NCI-H1092 treated with DMSO at 0.1 percent for 48 hours (cell line): ENCODE measurements around the gene USP15.
"Not testable (repeated sequence)": the region's sequence is repeated elsewhere in the genome, so short reads cannot be mapped to it uniquely, and the experiment has no call there.

Experiments used
- DNase-seq: peaks from one replicate; lab custom pipeline; 2025; lab: John Stamatoyannopoulos, UW

The USP15 gene

DNA sequence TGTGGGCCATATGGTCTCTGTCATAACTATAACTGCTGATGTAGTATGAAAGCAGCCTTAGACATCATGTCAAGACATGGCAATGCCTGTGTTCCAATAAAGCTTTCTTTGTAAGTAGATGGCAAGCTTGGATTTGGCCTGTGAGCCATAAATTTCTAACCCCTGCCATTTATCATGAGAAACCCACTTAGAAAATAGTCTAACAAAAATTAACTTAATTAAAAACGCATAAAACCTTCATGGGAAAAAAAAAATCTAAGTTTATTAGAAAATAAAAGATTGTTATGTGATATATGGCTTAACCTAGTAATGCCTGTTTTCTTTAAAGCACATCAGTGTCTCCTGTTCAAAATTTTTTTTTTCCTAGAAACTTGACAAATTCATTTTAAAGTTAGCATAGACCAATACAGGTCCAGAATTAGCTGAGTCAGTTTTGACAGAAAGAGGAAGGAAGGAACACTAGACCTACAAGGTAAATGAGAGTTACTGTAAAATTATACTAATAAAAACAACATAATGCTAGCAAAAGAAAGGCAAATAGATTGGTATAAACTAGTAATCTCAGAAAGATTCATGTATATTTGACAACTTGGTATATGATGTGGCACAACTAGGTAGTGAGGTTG lies 68.2 kb downstream of the USP15 start:
- DNase-seq, result no peak

GRCh38 chr12:62331306-62331705 lies 71.1 kb downstream of the USP15 start:
- no peak for DNase-seq

- DNase-seq, result no peak
Measured at GRCh38 chr12:62332598-62332997, 72.4 kb downstream of the USP15 start.

GRCh38 chr12:62335057-62335456 lies 74.9 kb downstream of the USP15 start:
- no peak for DNase-seq

DNA sequence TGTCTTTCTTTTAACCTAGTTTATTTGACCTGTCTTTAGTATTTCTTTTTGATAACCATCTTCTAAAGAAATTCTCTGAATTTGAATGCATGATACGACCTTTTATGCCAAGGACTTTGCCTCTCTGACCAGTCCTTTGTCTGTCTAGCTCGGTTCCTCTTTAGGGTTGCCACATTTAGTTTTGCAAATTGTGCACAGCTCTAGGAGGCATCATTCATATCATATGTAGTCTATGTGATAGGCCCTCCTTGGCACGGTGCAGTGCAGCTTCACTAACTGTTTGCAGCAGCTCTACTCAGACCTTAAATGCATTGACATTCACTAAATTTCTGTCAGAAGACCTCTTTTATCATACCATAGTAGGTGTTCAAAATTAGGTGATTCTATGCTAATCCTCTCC lies 75.6 kb downstream of the USP15 start:
- no peak for DNase-seq

- DNase-seq, result not testable (repeated sequence)
Measured at GRCh38 chr12:62337643-62338042, 77.4 kb downstream of the USP15 start.

DNA sequence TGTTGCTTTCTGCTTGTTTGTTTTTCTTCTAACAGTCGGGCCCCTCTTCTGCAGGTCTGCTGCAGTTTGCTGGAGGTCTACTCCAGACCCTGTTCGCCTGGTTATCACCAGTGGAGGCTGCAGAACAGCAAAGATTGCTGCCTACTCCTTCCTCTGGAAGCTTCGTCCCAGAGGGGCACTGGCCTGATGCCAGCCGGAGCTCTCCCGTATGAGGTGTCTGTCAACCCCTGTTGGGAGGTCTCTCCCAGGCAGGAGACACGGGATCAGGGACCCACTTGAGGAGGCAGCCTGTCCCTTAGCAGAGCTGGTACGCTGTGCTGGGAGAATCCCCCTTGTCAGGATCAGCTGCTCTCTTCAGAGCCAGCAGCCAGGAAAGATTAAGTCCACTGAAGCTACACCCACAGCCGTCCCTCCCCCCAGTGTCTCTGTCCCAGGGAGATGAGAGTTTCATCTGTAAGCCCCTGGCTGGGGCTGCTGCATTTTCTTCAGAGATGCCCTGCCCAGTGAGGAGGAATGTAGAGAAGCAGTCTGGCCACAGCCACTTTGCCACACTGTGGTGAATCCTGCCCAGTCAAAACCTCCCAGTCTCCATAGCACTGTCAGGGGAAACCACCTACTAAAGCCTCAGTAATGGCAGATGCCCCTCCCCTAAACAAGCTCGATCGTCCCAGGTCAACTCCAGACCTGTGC lies 82.6 kb downstream of the USP15 start:
- not testable (repeated sequence) for DNase-seq

DNA sequence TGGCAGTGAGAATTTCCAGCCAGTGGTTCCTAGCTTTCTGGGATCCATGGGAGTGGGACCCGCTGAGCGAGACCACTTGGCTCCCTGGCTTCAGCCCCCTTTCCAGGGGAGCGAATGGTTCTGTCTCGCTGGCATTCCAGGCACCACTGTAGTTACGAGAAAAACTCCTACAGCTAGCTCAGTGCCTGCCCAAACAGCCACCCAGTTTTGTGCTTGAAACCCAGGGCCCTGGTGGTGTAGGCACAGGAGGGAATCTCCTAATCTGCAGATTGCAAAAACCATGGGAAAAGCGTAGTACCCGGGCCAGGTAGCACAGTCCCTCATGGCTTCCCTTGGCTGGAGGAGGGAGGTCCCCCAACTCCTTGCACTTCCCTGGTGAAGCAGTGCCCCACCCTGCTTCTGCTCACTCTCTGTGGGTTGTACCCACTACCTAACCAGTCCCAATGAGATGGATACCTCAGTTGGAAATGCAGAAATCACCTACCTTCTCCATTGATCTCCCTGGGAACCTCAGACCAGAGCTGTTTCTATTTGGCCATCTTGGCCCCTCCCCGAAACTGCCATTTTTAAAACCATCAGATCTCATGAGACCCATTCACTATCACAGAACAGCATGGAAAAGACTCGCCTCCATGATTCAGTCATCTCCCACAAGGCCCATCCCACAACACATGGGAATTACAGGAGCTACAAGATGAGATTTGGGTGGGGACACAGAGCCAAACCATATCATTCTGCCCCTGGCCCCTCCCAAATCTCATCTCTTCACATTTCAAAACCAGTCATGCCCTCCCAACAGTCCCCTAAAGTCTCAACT lies 83.3 kb downstream of the USP15 start:
- DNase-seq, result not testable (repeated sequence)

GRCh38 chr12:62344731-62345556 lies 84.7 kb downstream of the USP15 start:
- not testable (repeated sequence) for DNase-seq

DNA sequence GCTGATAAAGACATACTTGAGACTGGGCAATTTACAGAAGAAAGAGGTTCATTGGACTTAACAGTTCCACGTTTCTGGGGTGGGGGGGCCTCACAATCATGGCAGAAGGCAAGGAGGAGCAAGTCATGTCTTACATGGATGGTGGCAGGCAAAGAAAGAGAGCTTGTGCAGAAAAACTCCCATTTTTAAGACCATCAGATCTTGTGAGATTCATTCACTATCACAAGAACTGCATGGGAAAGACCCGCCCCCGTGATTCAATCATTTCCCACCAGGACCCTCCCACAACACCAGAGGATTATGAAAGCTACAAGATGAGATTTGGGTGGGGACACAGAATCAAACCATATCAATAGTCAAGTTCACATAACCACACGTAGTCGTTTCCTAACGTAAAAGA lies 85.5 kb downstream of the USP15 start:
- no peak for DNase-seq

GRCh38 chr12:62346817-62347216 lies 86.6 kb downstream of the USP15 start:
- DNase-seq, result no peak

DNA sequence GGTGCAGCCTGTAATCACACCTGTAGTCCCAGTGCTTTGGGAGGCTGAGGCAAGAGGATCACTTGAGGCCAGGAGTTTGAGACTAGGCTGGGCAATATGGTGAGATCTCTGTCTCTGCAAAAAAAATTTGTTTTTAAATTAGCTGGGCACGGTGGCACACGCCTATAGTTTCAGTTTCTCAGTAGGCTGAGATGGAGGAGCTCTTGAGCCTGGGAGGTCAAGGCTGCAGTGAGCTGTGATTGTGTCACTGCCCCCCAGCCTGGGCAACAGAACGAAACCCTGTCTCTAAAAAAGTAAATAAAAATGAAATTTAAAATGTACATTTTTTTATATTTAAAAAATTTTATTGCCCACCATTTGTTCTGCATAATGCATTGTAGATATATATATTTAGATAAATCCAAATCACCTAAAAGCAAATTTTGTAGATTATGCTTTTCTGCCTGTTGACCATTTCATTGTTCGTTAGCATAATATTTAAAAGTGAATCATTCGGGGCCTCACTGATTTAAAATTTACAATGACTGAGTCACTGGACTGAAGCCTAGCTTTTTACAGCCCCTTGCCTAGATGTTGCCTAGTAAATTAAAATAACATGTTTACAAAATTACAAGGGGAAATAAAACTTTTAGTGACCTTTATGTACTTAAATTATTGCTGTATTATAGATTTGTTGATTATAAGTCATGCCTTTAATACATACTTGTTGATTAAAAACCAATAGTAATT lies 87.9 kb downstream of the USP15 start:
- DNase-seq, result no peak

GRCh38 chr12:62350554-62350953 lies 90.3 kb downstream of the USP15 start:
- DNase-seq, result no peak

- DNase-seq, result no peak
Measured at GRCh38 chr12:62351326-62351725, 91.1 kb downstream of the USP15 start.

DNA sequence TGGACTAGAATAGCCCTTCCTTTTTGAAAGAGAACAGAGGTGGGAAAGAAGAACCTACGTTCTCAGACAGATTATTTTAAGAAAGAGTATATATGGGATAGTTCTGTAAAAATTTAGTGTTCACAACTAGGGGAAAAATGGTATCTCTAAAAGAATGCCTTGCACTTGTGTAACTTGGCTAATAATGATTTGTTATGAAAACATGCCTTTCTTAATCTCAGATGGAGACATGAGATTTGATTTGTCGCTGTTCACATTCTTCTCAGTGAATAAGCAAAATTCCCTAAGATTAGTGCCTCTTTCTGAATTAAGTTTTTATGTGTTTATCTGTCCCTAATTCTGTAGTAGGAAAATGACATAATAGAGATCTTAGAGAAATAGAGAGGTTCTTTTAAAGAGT lies 100.8 kb downstream of the USP15 start:
- no peak for DNase-seq

- DNase-seq, result no peak
Measured at GRCh38 chr12:62363506-62363905, 103.3 kb downstream of the USP15 start.

DNA sequence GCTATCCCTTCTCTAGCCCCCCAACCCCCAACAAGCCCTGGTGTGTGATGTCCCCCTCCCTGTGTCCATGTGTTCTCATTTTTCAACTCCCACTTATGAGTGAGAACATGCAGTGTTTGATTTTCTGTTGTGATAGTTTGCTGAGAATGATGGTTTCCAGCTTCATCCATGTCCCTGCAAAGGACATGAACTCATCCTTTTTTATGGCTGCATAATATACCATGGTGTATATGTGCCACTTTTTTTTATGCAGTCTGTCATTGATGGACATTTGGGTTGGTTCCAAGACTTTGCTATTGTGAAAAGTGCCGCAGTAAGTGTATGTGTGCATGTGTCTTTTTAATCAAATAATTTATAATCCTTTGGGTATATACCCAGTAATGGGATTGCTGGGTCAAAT lies 104.5 kb downstream of the USP15 start:
- DNase-seq, result not testable (repeated sequence)

DNA sequence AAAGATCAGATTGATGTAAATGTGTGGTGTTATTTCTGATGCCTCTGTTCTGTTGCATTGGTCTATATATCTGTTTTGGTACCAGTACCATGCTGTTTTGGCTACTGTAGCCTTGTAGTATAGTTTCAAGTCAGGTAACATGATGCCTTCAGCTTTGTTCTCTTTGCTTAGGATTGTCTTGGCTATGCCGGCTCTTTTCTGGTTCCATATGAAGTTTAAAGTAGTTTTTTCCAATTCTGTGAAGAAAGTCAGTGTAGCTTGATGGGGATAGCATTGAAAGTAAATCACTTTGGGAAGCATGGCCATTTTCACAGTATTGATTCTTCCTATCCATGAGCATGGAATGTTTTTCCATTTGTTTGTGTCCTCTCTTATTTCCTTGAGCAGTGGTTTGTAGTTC lies 105.6 kb downstream of the USP15 start:
- DNase-seq, result not testable (repeated sequence)

- DNase-seq, result not testable (repeated sequence)
Measured at GRCh38 chr12:62368430-62369223, 108.4 kb downstream of the USP15 start.

GRCh38 chr12:62370189-62370588 lies 110.0 kb downstream of the USP15 start:
- DNase-seq, result no peak

DNA sequence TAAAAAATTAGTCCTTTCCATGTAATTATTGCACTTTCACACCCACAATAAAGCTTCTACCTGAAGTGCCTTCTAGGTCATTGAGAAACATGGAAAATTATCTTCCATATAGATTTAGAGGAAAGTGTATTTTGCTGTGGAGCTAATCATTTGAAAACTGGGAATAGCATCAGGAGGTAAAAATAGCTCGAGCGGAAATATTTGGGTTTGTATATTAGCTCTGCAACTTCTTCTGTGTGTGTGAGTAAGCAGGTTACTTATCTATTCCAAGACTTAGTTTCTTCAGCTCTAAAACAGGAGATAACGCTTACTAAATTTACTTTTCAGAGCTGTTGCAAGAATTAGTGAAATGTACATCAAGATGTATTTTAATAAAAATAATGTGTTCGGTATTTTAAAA lies 111.5 kb downstream of the USP15 start:
- DNase-seq, result no peak
